Urinary bladder (tissue), 4 donors: ENCODE data around the gene BLNK. TPM values are rescaled to one million over a fixed set of nuclear protein-coding genes. Genes with fewer than 3 reads are reported as not detected.

Source experiments
- DNase-seq: peaks from one replicate; pipeline ENCODE4 v3.0.0-alpha.2; 2015; ENCODE audit errors: extremely low spot score
- H3K27ac ChIP-seq: one replicate; pipeline ENCODE4 v1.5.1; 2013; ENCODE audit warnings: low read depth, mild to moderate bottlenecking, moderate library complexity
- H3K36me3 ChIP-seq: one replicate; pipeline ENCODE4 v1.6.1; 2013; ENCODE audit warnings: mild to moderate bottlenecking, moderate library complexity; ENCODE audit not compliant: insufficient read depth
- H3K4me1 ChIP-seq: one replicate; pipeline ENCODE4 v1.6.1; 2013; ENCODE audit warnings: mild to moderate bottlenecking, moderate library complexity; ENCODE audit not compliant: insufficient read depth
- H3K4me3 ChIP-seq: one replicate; pipeline ENCODE4 v1.5.1; 2013; ENCODE audit warnings: low read depth, low read length
- WGBS: extraction: QIAGEN DNeasy Blood & Tissue Kit; methylation state at CpG from one replicate; pipeline ENCODE4 v1.1.7; 2013; 5-methylcytosine and 5-hydroxymethylcytosine counted together
- polyA plus RNA-seq: library from polyadenylated mRNA; stranded (reverse); fragments of 200-250 nt; gene quantifications from one replicate; pipeline ENCODE4 v1.2.3, GENCODE V29; 2013
- total RNA-seq: library from RNA; depleted of rRNA; stranded (reverse); fragments of >200 nt; gene quantifications from one replicate; pipeline ENCODE4 v1.2.3, GENCODE V29; 2014
- donor health status: healthy with polysubstance abuse.
- donor health status: healthy.

Gene BLNK
- total and polyA plus RNA-seq, 2 donors = 1.9 to 7.3 TPM

DNA sequence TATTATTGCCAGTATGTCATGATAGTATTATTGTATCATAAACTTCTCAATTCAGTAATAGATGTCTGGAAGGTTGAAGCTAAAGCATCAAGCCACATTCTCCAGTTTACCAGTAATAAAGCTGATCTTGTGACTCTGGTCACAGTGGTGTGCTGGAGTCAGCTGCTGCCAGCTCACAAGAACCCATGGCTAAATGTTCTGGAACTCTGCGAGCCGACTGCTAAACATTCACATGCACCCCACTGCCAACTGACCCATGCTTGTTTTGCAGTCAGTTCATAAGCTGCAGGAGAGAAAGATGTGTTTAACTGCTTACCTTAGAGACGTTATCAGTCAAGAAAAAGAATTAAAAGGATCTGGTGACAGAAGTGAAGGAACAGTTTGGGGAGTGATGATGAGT, 27.0 kb upstream of the BLNK start:
- Histone ChIP-seq H3K4me1 (no peaks in the 10 kb centered on the region), H3K27ac (no peak overlapping the region), H3K36me3 (no peaks in the 10 kb centered on the region), H3K4me3 (no peak overlapping the region)
- DNase-seq = no peak
- WGBS = 61% methylated on average over 3 of the region's 3 CpGs

DNA sequence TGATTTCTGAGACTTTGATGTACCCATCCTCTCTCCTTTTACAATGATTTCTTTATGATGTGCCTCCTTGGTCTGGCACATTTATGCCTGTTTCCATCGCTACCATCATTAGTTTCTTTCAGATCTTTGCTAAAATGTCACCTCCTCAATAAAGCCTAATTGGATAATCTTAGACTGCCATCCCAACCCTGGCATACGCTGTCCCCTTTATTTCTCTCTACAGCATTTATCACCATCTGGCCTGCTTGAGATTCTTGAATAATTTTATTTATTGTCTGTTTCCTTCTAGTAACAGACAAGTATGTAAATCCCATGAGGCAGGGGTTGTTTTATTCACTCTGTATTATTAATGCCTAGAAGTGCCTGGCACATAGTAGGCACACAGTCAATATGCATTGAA, 26.1 kb upstream of the BLNK start:
- no peaks in the 10 kb centered on the region for H3K36me3 ChIP-seq
- no peak for DNase-seq
- H3K4me1 ChIP-seq = no peaks in the 10 kb centered on the region
- 88% methylated on average over 2 of the region's 2 CpGs for whole genome bisulfite sequencing
- H3K27ac ChIP-seq = no peak overlapping the region
- no peak overlapping the region for H3K4me3 ChIP-seq

DNA sequence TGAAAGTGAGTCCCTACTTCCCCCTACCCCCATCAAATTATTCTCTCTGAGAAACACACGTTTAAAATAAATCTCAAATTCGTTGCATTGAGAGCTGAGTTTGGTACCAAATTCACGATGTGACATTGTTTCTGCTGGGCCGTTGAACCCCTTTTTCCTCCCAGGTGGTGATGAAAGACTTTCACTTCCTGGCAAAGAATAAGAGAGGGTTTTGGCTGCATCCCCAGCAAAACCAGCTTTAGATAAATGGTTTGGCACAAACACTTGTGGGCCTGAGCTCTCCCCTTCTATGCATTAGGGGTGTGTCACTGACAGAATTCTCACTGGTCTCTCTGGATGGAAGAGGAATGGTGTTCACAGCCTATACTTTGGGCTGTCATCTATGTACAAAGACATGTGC, 24.1 kb upstream of the BLNK start:
- H3K4me3 ChIP-seq = no peak overlapping the region
- no peaks in the 10 kb centered on the region for H3K4me1 ChIP-seq
- no peak for DNase-seq
- no peaks in the 10 kb centered on the region for H3K36me3 ChIP-seq
- H3K27ac ChIP-seq = no peak overlapping the region
- 43% methylated on average over 4 of the region's 4 CpGs for WGBS

DNA sequence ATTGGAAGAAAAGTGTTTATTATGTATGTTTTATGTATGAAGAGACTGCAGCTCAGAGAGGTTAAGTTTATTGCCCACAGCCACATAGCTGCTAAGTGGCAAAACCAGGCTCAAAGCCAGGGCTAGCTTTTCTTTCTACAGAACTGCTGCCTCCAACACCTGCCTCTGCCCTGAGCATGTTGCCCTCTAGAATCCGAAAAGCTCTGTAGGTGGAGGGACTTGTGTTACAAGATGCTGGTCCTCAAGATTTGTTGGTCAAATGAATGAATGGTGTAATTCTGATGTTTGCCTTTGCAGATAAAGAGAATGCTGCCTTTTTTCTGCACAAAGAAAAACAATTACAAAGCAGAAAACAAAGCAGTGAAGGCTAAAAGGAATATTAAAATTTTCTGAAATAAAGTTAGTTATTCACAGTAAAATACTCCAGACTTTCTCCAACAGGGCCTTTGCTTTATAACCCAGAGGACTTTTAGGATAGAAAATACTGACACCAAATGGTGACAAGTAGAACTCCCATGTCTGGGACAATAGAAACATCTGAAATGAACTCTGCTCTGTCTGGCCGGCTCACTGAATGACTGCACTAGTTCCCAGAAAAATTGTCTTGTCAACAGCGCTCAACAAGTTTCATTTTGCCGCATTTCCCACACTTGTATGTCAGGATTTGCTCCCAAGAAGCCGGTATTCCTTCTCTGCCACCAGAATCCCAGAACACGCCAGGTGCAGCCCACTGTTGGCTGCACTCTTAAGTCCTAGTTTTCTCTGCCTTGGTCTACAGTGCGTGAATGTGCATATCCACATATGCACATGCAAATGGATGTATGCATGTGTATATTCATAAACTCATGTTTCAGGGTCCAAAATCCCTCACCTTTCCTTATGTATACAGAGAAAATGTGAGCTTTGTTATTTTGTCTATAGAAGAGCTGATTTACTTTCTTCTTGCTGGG, 21.9 kb upstream of the BLNK start:
- no peaks in the 10 kb centered on the region for H3K4me1 ChIP-seq
- no peak overlapping the region for H3K4me3 ChIP-seq
- no peak overlapping the region for H3K27ac ChIP-seq
- H3K36me3 ChIP-seq = no peaks in the 10 kb centered on the region
- WGBS = 47% methylated on average over 7 of the region's 7 CpGs
- DNase-seq = no peak

DNA sequence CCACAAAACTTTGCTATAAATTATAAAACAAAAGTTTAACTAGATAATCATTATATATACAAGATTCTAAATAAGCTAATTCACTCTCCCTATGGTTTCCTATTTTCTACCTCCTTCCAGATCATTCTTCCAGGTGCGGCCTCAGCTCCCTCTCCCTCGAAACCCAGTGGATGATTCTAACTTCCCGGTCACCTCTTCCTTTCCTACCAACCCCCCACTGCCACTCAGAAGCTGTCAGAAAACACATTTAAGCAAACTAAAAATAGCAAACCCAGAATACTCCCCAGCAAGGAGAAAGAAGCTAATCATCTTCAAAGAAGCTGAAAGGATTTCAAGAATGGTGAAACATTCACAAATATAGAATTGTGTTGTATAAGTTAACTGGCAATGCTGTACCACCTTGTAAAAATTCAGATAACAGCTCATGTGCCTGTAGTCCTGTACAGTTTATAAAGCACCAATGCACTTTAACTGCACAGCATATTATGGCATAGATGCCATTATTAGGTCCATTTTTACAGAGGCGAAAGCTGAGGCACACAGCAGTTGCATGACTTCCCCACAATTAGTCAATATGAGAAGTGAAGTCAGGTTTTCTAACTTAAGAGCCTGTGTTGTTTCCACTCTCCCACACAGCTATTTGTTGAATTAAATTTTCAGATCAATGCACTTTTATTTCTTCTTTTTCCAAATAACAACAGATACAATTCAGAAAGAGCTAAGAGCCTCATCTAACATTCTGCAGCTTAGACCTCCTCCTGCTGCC, 19.2 kb upstream of the BLNK start:
- H3K36me3 ChIP-seq = no peaks in the 10 kb centered on the region
- 73% methylated on average over 4 of the region's 4 CpGs for WGBS
- H3K27ac ChIP-seq = no peak overlapping the region
- H3K4me3 ChIP-seq = no peak overlapping the region
- no peaks in the 10 kb centered on the region for H3K4me1 ChIP-seq
- no peak for DNase-seq

DNA sequence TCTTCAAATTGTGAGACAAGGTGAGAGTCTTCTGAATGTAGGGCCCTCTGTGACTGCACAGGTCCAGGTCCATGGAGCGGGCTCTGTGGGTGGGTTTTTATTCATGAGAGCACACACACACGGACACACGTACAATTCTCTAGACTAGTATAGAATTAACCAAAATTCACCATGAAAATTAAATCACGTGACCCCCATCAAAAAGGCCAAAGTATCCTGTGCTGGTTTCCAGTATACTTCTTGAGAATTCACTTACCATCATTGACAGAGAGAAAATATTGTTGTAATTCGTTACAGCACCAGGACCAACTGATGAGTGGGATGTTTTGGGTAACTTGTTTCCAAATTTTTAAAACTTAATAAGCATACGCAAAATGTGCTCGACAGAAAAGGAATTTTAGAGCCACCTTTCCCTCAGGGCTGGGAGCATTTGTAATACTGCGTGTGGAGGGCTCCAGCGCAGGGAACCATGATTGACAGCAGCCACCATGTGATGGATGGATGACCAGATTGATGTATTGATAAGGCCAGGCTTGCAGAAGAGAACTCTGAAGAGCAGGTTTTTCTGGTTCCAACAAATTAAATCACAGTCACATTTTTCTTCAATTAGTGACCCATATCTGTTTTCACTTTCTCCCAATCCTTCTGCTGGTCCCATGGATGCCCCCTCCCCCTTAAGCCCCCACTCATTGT, 18.0 kb upstream of the BLNK start:
- H3K4me3 ChIP-seq = no peak overlapping the region
- WGBS = 91% methylated on average over 9 of the region's 9 CpGs
- H3K27ac ChIP-seq = no peak overlapping the region
- no peaks in the 10 kb centered on the region for H3K4me1 ChIP-seq
- no peaks in the 10 kb centered on the region for H3K36me3 ChIP-seq
- no peak for DNase-seq

DNA sequence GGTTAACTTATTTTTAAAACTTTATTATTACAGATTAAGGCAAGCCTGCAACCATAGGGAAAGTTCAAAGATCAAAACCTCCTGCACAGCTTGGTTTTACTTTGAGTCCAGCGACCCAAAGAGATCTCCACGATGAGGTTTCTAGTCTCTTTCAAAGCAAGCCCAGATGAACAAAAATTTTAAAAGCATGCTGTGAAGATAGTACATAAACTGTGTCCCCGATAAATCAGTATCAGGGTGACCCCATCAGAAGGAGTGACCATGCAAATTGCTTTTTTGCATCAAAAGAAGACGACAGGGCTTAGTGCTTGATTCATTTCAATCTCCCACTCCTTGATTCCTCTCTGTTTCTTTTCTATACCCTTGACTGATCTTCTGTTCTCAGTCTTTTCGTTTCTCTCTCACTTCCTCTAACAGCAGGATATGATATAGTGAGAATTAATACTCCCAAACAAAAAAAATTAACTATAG, 16.8 kb upstream of the BLNK start:
- H3K4me1 ChIP-seq = no peaks in the 10 kb centered on the region
- H3K36me3 ChIP-seq = no peaks in the 10 kb centered on the region
- WGBS = 54% methylated on average over 5 of the region's 5 CpGs
- H3K4me3 ChIP-seq = no peak overlapping the region
- H3K27ac ChIP-seq = no peak overlapping the region
- no peak for DNase-seq

DNA sequence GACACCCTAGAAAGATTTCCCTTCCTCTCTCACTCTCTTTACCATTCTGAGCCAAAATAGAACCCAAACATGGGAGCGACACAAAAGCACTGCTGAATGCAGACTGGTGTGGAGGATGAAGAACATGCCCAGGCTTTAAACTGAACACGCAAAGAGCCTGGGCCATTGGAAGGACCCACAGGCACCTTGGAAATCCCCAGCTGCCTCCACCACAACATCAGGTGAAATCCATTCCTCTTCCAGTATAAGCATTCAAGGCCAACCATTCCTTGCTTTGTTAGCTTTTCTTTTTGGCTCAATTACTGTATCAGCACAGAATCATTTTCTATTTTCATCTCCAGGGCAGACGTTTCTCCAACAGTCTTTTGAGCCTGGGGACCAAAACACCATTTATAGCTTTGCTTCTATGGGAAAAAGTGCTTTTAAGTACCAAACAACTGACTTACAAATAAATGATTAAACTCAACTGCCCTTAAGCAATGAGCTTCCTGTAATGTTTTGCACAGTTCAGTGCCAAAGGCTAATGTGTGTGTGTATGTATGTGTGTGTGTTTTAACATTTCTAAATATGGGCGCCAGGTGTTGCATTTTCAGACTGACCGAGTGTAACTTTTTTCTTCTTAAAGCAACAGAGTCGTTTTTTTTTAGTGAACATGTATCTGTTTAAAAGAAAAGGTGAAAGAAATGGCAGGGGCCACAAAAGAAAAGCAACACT, 16.2 kb upstream of the BLNK start:
- no peak for DNase-seq
- WGBS = 36% methylated on average over 6 of the region's 6 CpGs

DNA sequence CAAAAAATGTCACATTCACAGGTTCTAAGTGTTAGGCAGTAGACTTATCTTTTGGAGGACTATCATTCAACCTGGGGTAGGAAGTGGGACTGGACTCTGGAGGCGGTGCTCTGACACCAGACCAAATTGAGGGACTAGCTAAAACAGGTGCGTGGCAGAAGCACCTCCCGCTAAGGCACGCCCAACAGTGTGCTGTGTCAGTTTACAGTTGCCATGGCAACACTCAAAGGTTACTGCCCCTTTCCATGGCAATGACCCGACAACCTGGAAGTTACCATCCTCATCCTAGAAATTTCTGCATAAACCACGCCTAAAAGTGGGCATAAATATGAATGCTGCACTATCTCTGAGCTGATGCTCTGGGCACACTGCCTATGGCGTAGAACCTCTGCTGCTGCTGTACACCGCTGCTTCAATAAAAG, 14.0 kb upstream of the BLNK start:
- no peaks in the 10 kb centered on the region for H3K36me3 ChIP-seq
- H3K27ac ChIP-seq = no peak overlapping the region
- no peak overlapping the region for H3K4me3 ChIP-seq
- DNase-seq = no peak
- H3K4me1 ChIP-seq = no peaks in the 10 kb centered on the region
- WGBS = 55% methylated on average over 8 of the region's 8 CpGs

More for the DNA sequence above, 16.2 kb upstream of the BLNK start:
- no peak overlapping the region for H3K4me3 ChIP-seq
- H3K4me1 ChIP-seq = no peaks in the 10 kb centered on the region
- no peaks in the 10 kb centered on the region for H3K36me3 ChIP-seq
- H3K27ac ChIP-seq = no peak overlapping the region

DNA sequence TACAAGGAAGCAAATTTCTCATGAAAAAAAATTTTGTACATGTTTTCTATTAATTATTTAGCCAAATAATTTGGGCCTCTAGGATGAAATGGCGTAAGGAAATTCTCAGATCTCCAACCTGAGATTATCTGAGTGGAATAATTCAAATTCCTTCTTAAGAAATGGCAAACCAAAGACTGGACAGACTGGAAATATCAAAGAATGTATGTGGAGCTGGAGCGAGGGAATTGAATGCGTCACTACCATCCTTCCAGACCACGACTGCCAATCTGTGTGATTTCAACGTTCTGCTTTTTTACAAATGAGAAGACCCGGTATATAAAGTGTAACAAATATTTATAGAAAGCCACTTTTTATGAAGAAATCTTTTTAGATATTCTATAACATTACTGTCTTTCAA, 12.4 kb upstream of the BLNK start:
- Histone ChIP-seq H3K36me3 (no peaks in the 10 kb centered on the region), H3K4me3 (no peak overlapping the region), H3K27ac (no peak overlapping the region), H3K4me1 (no peaks in the 10 kb centered on the region)
- no peak for DNase-seq
- 80% methylated on average over 6 of the region's 6 CpGs for WGBS

DNA sequence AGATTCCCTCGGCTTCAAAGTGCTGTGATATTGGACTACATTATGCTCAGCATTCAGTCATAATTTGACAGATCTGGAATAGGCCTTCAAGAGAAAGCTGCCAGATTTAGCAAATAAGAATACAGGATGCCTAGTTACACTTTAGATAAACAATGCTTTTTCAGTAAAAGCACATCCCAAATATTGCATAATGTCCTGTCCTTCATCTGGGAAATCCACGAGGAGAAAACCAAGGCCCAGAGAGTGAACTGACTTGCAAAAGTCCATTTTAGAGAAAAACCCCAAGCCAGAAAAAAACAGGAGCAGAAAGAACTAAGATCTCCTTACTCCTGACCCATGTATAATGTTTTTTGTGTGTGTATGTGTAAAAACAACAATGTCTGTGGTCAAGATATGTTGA, 12.0 kb upstream of the BLNK start:
- no peaks in the 10 kb centered on the region for H3K4me1 ChIP-seq
- 70% methylated on average over 2 of the region's 2 CpGs for WGBS

DNA sequence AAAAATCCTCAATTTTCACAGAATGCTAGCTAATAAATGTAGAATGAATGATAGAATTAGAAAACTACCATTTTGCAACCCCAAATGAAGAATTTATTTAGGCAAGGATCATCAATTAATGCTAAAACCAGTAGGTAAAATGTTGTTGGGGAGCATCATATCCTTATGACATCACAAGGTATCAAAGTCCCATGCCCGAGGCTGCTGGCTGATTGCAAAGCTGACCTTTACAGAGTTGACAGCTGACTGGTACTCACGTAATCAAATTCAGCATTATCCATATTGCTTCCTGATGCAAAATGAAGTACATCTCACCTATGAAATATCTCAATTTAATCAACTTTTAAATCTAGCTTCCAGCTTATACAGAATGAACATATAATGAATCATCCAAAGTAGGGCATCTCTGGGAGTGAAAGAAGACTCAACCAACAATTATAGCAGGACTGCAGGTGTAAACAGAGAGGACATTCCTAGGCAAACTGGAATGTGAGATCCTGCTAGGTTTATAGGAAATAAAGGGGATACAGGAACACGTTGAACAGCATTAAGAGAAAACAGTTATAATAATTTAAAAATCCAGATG, 10.2 kb upstream of the BLNK start:
- no peak overlapping the region for H3K4me3 ChIP-seq
- H3K36me3 ChIP-seq = no peaks in the 10 kb centered on the region
- H3K4me1 ChIP-seq = no peaks in the 10 kb centered on the region
- 90% methylated on average over 3 of the region's 3 CpGs for WGBS
- no peak overlapping the region for H3K27ac ChIP-seq
- DNase-seq = no peak

More for the DNA sequence above, 12.0 kb upstream of the BLNK start:
- Histone ChIP-seq H3K36me3 (no peaks in the 10 kb centered on the region), H3K4me3 (no peak overlapping the region), H3K27ac (no peak overlapping the region)
- no peak for DNase-seq

DNA sequence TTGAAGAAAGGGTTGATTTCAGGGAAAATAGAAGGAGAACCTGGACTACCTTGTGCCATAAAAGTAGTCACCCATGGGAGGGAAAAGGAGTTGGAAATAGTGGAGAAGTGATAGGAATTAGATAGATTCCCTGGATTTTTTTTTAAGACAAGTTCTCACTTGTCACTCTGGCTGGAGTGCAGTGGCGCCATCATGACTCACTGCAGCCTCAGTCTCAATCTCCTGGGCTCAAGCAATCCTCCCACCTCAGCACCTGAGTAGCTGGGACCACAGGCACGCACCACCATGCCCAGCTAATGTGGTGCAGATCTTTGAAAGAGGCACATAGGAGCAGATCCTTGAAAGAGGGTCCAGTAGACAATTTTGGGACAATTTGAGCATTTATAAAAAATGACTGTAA, 9.5 kb upstream of the BLNK start:
- Histone ChIP-seq H3K4me1 (no peaks in the 10 kb centered on the region), H3K4me3 (no peak overlapping the region), H3K27ac (no peak overlapping the region), H3K36me3 (no peaks in the 10 kb centered on the region)
- DNase-seq = no peak
- WGBS = 79% methylated on average over 2 of the region's 2 CpGs
